ENCODE measurements around the gene RPAP2. TPM values are rescaled to one million over a fixed set of nuclear protein-coding genes. Genes with fewer than 3 reads are reported as not detected.
"Not testable (repeated sequence)": the region's sequence is repeated elsewhere in the genome, so short reads cannot be mapped to it uniquely, and the experiment has no call there.

Gene RPAP2
- total RNA-seq, 2 experiments from 2014 or later, result 28.6 to 31.6 TPM

- no peak for DNase-seq
- Mint-ChIP-seq H3K4me1 (ENCODE audit: low read depth) (peaks cover 41% of the 10 kb centered on the region), H3K27ac (no peak overlapping the region), H3K36me3 (peaks cover 18% of the 10 kb centered on the region), H3K27me3 (no peaks in the 10 kb centered on the region), H3K4me3 (no peak overlapping the region), H3K9me3 (no peaks in the 10 kb centered on the region)
- POLR2A ChIA-PET, result no interaction called here
- CTCF ChIA-PET, result no interaction called here
- intact Hi-C loops (cut with micrococcal nuclease), result no loop called here
These were observed 64.1 kb downstream of the RPAP2 start for GRCh38 chr1:92362970-92363369.

- CTCF ChIA-PET, result no interaction called here
- Mint-ChIP-seq H3K9me3 (no peaks in the 10 kb centered on the region), H3K27me3 (no peaks in the 10 kb centered on the region), H3K27ac (no peak overlapping the region), H3K4me3 (no peak overlapping the region), H3K36me3 (peaks cover 15% of the 10 kb centered on the region), H3K4me1 (ENCODE audit: low read depth) (peaks cover 41% of the 10 kb centered on the region)
- POLR2A ChIA-PET, result no interaction called here
- DNase-seq, result no peak
- intact Hi-C loops (cut with micrococcal nuclease), result no loop called here
These were observed 64.5 kb downstream of the RPAP2 start for GRCh38 chr1:92363401-92363800.

GRCh38 chr1:92365378-92366039 lies 66.7 kb downstream of the RPAP2 start:
- no peaks in the 10 kb centered on the region for H3K9me3 Mint-ChIP-seq
- H3K4me3 Mint-ChIP-seq, result no peak overlapping the region
- ChIA-PET POLR2A (interaction anchor here (0.8 to 1.6 kb wide), 4 partner anchors 109 to 173 kb away, joined by 3 to 4 read pairs (median 3); no protein-coding TSS in a partner anchor), CTCF (interaction anchor here (0.7 to 1.6 kb wide), 6 partner anchors 46 to 656 kb away, joined by 3 to 8 read pairs (median 3); no protein-coding TSS in a partner anchor)
- peak overlapping the region; percentile 64 for H3K27ac Mint-ChIP-seq
- DNase-seq, result no peak
- H3K4me1 Mint-ChIP-seq (ENCODE audit: low read depth), result peaks cover 41% of the 10 kb centered on the region
- intact Hi-C loops (cut with micrococcal nuclease), result loop anchor here (1.0 to 5.0 kb wide), 7 partner anchors 47 to 222 kb away; no protein-coding TSS in a partner anchor
- H3K27me3 Mint-ChIP-seq, result no peaks in the 10 kb centered on the region
- H3K36me3 Mint-ChIP-seq, result peaks cover 20% of the 10 kb centered on the region

- Mint-ChIP-seq H3K4me3 (no peak overlapping the region), H3K9me3 (no peaks in the 10 kb centered on the region), H3K36me3 (peaks cover 20% of the 10 kb centered on the region), H3K27ac (peak overlapping the region; percentile 64), H3K4me1 (ENCODE audit: low read depth) (peaks cover 41% of the 10 kb centered on the region), H3K27me3 (no peaks in the 10 kb centered on the region)
- ChIA-PET CTCF (interaction anchor here (0.7 to 1.6 kb wide), 5 partner anchors 56 to 655 kb away, joined by 3 to 8 read pairs (median 3); no protein-coding TSS in a partner anchor), POLR2A (interaction anchor here (0.8 to 1.0 kb wide), 3 partner anchors 108 to 172 kb away, joined by 3 to 4 read pairs (median 3); no protein-coding TSS in a partner anchor)
- DNase-seq, result peak; percentile 29
- intact Hi-C loops (cut with micrococcal nuclease), result loop anchor here (5.0 kb wide), 3 partner anchors 46 to 221 kb away; no protein-coding TSS in a partner anchor
These were observed 67.2 kb downstream of the RPAP2 start for GRCh38 chr1:92366040-92366395.

- POLR2A ChIA-PET, result interaction anchor here (1.0 kb wide), 1 partner anchor 45 kb away, joined by 3 read pairs; no protein-coding TSS in a partner anchor
- CTCF ChIA-PET, result interaction anchor here (1.1 kb wide), 1 partner anchor 13 kb away, joined by 3 read pairs; no protein-coding TSS in a partner anchor
- no peak for DNase-seq
- intact Hi-C loops (cut with micrococcal nuclease), result loop anchor here (5.0 kb wide), 3 partner anchors 45 to 220 kb away; no protein-coding TSS in a partner anchor
- Mint-ChIP-seq H3K4me1 (ENCODE audit: low read depth) (peaks cover 38% of the 10 kb centered on the region), H3K27ac (no peak overlapping the region), H3K36me3 (peaks cover 20% of the 10 kb centered on the region), H3K27me3 (no peaks in the 10 kb centered on the region), H3K9me3 (no peaks in the 10 kb centered on the region), H3K4me3 (no peak overlapping the region)
These were observed 68.6 kb downstream of the RPAP2 start for GRCh38 chr1:92367496-92367895.

- POLR2A ChIA-PET, result no interaction called here
- Mint-ChIP-seq H3K4me1 (ENCODE audit: low read depth) (peaks cover 15% of the 10 kb centered on the region), H3K9me3 (no peaks in the 10 kb centered on the region), H3K27me3 (no peaks in the 10 kb centered on the region), H3K36me3 (peaks cover 15% of the 10 kb centered on the region), H3K27ac (no peak overlapping the region), H3K4me3 (no peak overlapping the region)
- CTCF ChIA-PET, result no interaction called here
- no peak for DNase-seq
- intact Hi-C loops (cut with micrococcal nuclease), result no loop called here
These were observed 73.3 kb downstream of the RPAP2 start for GRCh38 chr1:92372164-92372563.

- H3K36me3 Mint-ChIP-seq, result peaks cover 11% of the 10 kb centered on the region
- no peak for DNase-seq
- intact Hi-C loops (cut with micrococcal nuclease), result no loop called here
- ChIA-PET POLR2A (no interaction called here), CTCF (interaction anchor here (0.9 kb wide), 1 partner anchor 64 kb away, joined by 3 read pairs; no protein-coding TSS in a partner anchor)
- no peak overlapping the region for H3K27ac Mint-ChIP-seq
- H3K4me3 Mint-ChIP-seq, result no peak overlapping the region
- H3K4me1 Mint-ChIP-seq (ENCODE audit: low read depth), result peaks cover 7% of the 10 kb centered on the region
- no peaks in the 10 kb centered on the region for H3K27me3 Mint-ChIP-seq
- no peaks in the 10 kb centered on the region for H3K9me3 Mint-ChIP-seq
These were observed 75.4 kb downstream of the RPAP2 start for GRCh38 chr1:92374223-92374622.

- peaks cover 7% of the 10 kb centered on the region for H3K4me1 Mint-ChIP-seq (ENCODE audit: low read depth)
- no peak overlapping the region for H3K27ac Mint-ChIP-seq
- peaks cover 14% of the 10 kb centered on the region for H3K36me3 Mint-ChIP-seq
- intact Hi-C loops (cut with micrococcal nuclease), result no loop called here
- no peaks in the 10 kb centered on the region for H3K27me3 Mint-ChIP-seq
- POLR2A ChIA-PET, result no interaction called here
- CTCF ChIA-PET, result no interaction called here
- no peak overlapping the region for H3K4me3 Mint-ChIP-seq
- peaks cover 4% of the 10 kb centered on the region for H3K9me3 Mint-ChIP-seq
- no peak for DNase-seq
These were observed 77.5 kb downstream of the RPAP2 start for GRCh38 chr1:92376345-92376744.

GRCh38 chr1:92377991-92378390 lies 79.1 kb downstream of the RPAP2 start:
- CTCF ChIA-PET, result interaction anchor here (0.6 kb wide), 1 partner anchor 398 kb away, joined by 4 read pairs; no protein-coding TSS in a partner anchor
- DNase-seq; H3K27me3 Mint-ChIP-seq; H3K9me3 Mint-ChIP-seq; H3K27ac Mint-ChIP-seq; H3K4me3 Mint-ChIP-seq; H3K4me1 Mint-ChIP-seq (ENCODE audit: low read depth); intact Hi-C loops (cut with micrococcal nuclease); POLR2A ChIA-PET: not testable (repeated sequence)
- peaks cover 16% of the 10 kb centered on the region for H3K36me3 Mint-ChIP-seq

GRCh38 chr1:92380867-92381266 lies 82.0 kb downstream of the RPAP2 start:
- Mint-ChIP-seq H3K36me3 (peaks cover 27% of the 10 kb centered on the region), H3K9me3 (peaks cover 6% of the 10 kb centered on the region), H3K27me3 (no peaks in the 10 kb centered on the region), H3K4me1 (ENCODE audit: low read depth) (peaks cover 3% of the 10 kb centered on the region), H3K4me3 (no peak overlapping the region), H3K27ac (no peak overlapping the region)
- POLR2A ChIA-PET, result no interaction called here
- no peak for DNase-seq
- CTCF ChIA-PET, result no interaction called here
- intact Hi-C loops (cut with micrococcal nuclease), result no loop called here

GRCh38 chr1:92393966-92394365 lies 95.1 kb downstream of the RPAP2 start:
- H3K4me1 Mint-ChIP-seq (ENCODE audit: low read depth); intact Hi-C loops (cut with micrococcal nuclease); POLR2A ChIA-PET; H3K27ac Mint-ChIP-seq; DNase-seq; H3K27me3 Mint-ChIP-seq; H3K4me3 Mint-ChIP-seq; CTCF ChIA-PET: not testable (repeated sequence)
- Mint-ChIP-seq H3K36me3 (peaks cover 19% of the 10 kb centered on the region), H3K9me3 (peaks cover 43% of the 10 kb centered on the region)

- Mint-ChIP-seq H3K4me3 (no peak overlapping the region), H3K27ac (no peak overlapping the region), H3K4me1 (ENCODE audit: low read depth) (no peaks in the 10 kb centered on the region), H3K9me3 (peaks cover 12% of the 10 kb centered on the region), H3K36me3 (peaks cover 5% of the 10 kb centered on the region), H3K27me3 (no peaks in the 10 kb centered on the region)
- intact Hi-C loops (cut with micrococcal nuclease), result no loop called here
- CTCF ChIA-PET, result no interaction called here
- no peak for DNase-seq
- POLR2A ChIA-PET, result no interaction called here
These were observed 99.7 kb downstream of the RPAP2 start for GRCh38 chr1:92398519-92398918.

- CTCF ChIA-PET, result interaction anchor here (0.7 kb wide), 1 partner anchor 110 kb away, joined by 3 read pairs; no protein-coding TSS in a partner anchor
- DNase-seq, result no peak
- H3K27me3 Mint-ChIP-seq, result no peaks in the 10 kb centered on the region
- POLR2A ChIA-PET, result no interaction called here
- H3K9me3 Mint-ChIP-seq, result peaks cover 13% of the 10 kb centered on the region
- intact Hi-C loops (cut with micrococcal nuclease), result no loop called here
- no peak overlapping the region for H3K27ac Mint-ChIP-seq
- H3K4me1 Mint-ChIP-seq (ENCODE audit: low read depth), result no peaks in the 10 kb centered on the region
- no peak overlapping the region for H3K4me3 Mint-ChIP-seq
- peaks cover 6% of the 10 kb centered on the region for H3K36me3 Mint-ChIP-seq
These were observed 100.2 kb downstream of the RPAP2 start for GRCh38 chr1:92399076-92399475.
